WERI-Rb-1 (cell line): ENCODE data around the gene GULP1.

Source experiments
- DNase-seq: peaks from one replicate; pipeline ENCODE4 v3.0.0-alpha.2; 2020
- H3K27ac ChIP-seq: fragments of 250-450 bp; sonication (Bioruptor Pico); 2 replicates; pipeline ENCODE4 v1.5.1; 2020; ENCODE audit warnings: mild to moderate bottlenecking, moderate library complexity
- H3K27me3 ChIP-seq: fragments of 250-450 bp; sonication (Bioruptor Pico); 2 replicates; pipeline ENCODE4 v1.5.1; 2021; ENCODE audit warnings: mild to moderate bottlenecking, low read depth, moderate library complexity; ENCODE audit not compliant: insufficient read depth, severe bottlenecking
- H3K36me3 ChIP-seq: fragments of 250-450 bp; sonication (Bioruptor Pico); 2 replicates; pipeline ENCODE4 v1.5.1; 2020; ENCODE audit warnings: mild to moderate bottlenecking, moderate library complexity
- H3K4me3 ChIP-seq: 2 replicates; pipeline ENCODE4 v1.5.1; 2011; ENCODE audit warnings: low read depth, mild to moderate bottlenecking, control low read depth, low read length
- H3K9me3 ChIP-seq: fragments of 250-450 bp; sonication (Bioruptor Pico); 2 replicates; pipeline ENCODE4 v1.5.1; 2021; ENCODE audit warnings: mild to moderate bottlenecking, moderate library complexity; ENCODE audit not compliant: severe bottlenecking
- TF ChIP-seq, protein P1 (sequence below): IDR thresholded peaks from 2 replicates; pipeline ENCODE4 v1.5.1; 2011; ENCODE audit warnings: low read depth, mild to moderate bottlenecking, control low read depth, inconsistent platforms, low read length

The GULP1 gene

GRCh38 chr2:188439986-188440385, 148.3 kb downstream of the GULP1 start:
- Histone ChIP-seq H3K27me3 (no peaks in the 10 kb centered on the region), H3K4me3 (no peak overlapping the region), H3K9me3 (no peaks in the 10 kb centered on the region), H3K27ac (no peak overlapping the region), H3K36me3 (no peaks in the 10 kb centered on the region)
- no peak for DNase-seq
- TF ChIP-seq, protein P1, sequence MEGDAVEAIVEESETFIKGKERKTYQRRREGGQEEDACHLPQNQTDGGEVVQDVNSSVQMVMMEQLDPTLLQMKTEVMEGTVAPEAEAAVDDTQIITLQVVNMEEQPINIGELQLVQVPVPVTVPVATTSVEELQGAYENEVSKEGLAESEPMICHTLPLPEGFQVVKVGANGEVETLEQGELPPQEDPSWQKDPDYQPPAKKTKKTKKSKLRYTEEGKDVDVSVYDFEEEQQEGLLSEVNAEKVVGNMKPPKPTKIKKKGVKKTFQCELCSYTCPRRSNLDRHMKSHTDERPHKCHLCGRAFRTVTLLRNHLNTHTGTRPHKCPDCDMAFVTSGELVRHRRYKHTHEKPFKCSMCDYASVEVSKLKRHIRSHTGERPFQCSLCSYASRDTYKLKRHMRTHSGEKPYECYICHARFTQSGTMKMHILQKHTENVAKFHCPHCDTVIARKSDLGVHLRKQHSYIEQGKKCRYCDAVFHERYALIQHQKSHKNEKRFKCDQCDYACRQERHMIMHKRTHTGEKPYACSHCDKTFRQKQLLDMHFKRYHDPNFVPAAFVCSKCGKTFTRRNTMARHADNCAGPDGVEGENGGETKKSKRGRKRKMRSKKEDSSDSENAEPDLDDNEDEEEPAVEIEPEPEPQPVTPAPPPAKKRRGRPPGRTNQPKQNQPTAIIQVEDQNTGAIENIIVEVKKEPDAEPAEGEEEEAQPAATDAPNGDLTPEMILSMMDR, result no peak

DNA sequence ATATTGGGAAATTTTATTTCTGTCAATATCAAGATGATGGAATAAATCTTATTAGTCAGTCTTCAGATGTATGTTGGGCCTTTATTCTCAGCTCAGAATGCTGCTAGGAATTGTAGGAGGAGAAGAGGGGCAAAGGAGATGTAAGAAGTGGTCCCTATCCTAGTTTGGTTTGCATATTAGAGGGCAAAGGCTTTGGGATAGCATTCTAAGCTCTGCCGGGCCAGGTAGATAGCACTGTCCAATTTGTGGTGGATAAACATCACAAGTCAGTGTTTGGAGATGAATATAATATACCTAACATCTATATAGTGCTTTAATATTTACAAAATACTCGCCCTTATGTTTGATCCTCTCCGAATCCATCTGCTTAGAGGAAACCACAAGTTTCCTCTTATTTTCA, 149.2 kb downstream of the GULP1 start:
- no peak overlapping the region for H3K4me3 ChIP-seq
- no peak for DNase-seq
- no peak overlapping the region for H3K27ac ChIP-seq
- no peaks in the 10 kb centered on the region for H3K36me3 ChIP-seq
- no peaks in the 10 kb centered on the region for H3K27me3 ChIP-seq
- no peaks in the 10 kb centered on the region for H3K9me3 ChIP-seq
- TF ChIP-seq, protein P1, result no peak

GRCh38 chr2:188441288-188441947, 149.7 kb downstream of the GULP1 start:
- H3K36me3 ChIP-seq, result no peaks in the 10 kb centered on the region
- DNase-seq, result no peak
- no peak overlapping the region for H3K4me3 ChIP-seq
- H3K27ac ChIP-seq, result no peak overlapping the region
- TF ChIP-seq, protein P1, result no peak
- no peaks in the 10 kb centered on the region for H3K27me3 ChIP-seq
- no peaks in the 10 kb centered on the region for H3K9me3 ChIP-seq

GRCh38 chr2:188443207-188443606, 151.5 kb downstream of the GULP1 start:
- Histone ChIP-seq H3K27me3 (no peaks in the 10 kb centered on the region), H3K27ac (no peak overlapping the region), H3K4me3 (no peak overlapping the region), H3K9me3 (no peaks in the 10 kb centered on the region), H3K36me3 (no peaks in the 10 kb centered on the region)
- TF ChIP-seq, protein P1, result no peak
- DNase-seq, result no peak

DNA sequence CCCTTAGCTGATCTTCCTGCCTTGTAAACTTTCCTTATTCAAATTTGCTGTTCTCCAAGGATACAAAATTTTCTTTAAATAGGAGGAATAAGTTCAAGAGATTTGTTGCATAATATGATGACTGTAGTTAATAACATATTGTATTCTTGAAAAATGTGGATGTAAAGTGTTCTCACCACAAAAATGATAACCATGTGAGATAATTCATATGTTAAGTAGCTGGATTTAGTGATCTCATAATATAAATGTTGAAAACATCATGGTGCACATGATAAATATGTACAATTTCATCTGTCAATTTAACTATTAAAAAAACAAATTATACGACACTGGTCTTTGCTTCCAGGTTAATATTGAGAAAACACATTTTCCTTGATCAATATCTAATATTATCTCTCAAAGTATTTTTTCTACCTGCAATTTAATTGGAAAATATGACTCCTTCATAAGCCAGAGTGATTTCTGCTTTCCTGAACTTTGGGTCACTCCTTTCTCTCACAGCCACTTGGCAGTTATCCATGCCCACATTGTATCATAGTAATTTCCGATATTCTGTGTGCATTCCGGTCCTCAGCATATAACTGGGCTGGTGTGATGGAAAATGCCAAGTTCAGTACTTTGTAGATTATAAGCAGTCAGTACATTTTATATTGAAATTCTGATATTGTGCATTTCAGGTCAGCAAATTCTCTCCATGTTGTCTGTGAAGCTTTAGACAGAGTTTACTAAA, 152.6 kb downstream of the GULP1 start:
- Histone ChIP-seq H3K9me3 (no peaks in the 10 kb centered on the region), H3K4me3 (no peak overlapping the region), H3K27ac (no peak overlapping the region), H3K27me3 (no peaks in the 10 kb centered on the region), H3K36me3 (no peaks in the 10 kb centered on the region)
- TF ChIP-seq, protein P1, result no peak
- DNase-seq, result no peak

DNA sequence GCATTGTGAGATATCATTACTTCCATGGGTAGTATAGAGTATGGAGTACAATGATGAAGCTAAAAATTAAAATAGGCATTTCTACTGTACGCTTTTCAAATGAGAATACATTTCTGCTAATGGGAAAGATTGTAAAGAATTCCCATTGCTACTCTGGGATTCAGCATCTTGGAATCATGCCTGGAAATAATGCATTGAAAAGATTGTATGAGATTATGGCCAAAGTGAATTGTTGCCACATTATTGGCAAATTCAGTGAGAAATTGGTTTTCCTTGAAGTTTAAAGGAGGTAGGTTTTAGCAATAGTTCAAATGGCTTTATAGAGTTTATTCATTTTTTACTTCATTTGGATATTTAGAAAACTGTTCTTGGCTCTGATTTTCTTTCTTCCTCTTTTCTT, 157.9 kb downstream of the GULP1 start:
- H3K9me3 ChIP-seq, result no peaks in the 10 kb centered on the region
- H3K27me3 ChIP-seq, result no peaks in the 10 kb centered on the region
- DNase-seq, result no peak
- H3K27ac ChIP-seq, result no peak overlapping the region
- TF ChIP-seq, protein P1, result no peak
- no peak overlapping the region for H3K4me3 ChIP-seq
- H3K36me3 ChIP-seq, result no peaks in the 10 kb centered on the region
